Activated T-helper 2 cell treated with anti-CD3 and anti-CD28 coated beads, Interferon-gamma antibody, Interleukin-2, Interleukin-4, amounts not matched to agents 10 μg/mL and 5 μg/mL and 100 μg/mL, durations not matched to agents 14 hours and 24 hours and 36 hours (primary cell): ENCODE results near the gene ABHD10. TPM values are rescaled to one million over a fixed set of nuclear protein-coding genes. Genes with fewer than 3 reads are reported as not detected.
A peak's percentile ranks its signal among the peaks of the same experiment; 100 is the strongest.

ENCODE experiments used
- DNase-seq: peaks from one replicate; pipeline ENCODE4 v3.0.0; 2021; ENCODE audit warnings: low spot score
- H3K27ac Mint-ChIP-seq: one replicate; pipeline ENCODE4 v1.8.0; 2021; ENCODE audit warnings: mixed read lengths
- H3K27me3 Mint-ChIP-seq: one replicate; pipeline ENCODE4 v1.8.0; 2021; ENCODE audit warnings: low read depth, mixed read lengths
- H3K36me3 Mint-ChIP-seq: one replicate; pipeline ENCODE4 v1.8.0; 2021; ENCODE audit warnings: low read depth, mixed read lengths
- H3K4me1 Mint-ChIP-seq: one replicate; pipeline ENCODE4 v1.8.0; 2021; ENCODE audit warnings: low read depth, mixed read lengths
- H3K4me3 Mint-ChIP-seq: one replicate; pipeline ENCODE4 v1.8.0; 2021; ENCODE audit warnings: low read depth, mild to moderate bottlenecking, moderate library complexity, mixed read lengths
- H3K9me3 Mint-ChIP-seq: one replicate; pipeline ENCODE4 v1.8.0; 2021; ENCODE audit warnings: mixed read lengths
- intact Hi-C: fragments of 100-400 bp; cut with micrococcal nuclease; formaldehyde crosslinking; loops from one replicate; pipeline ENCODE4 v1.15.1; 2023
- total RNA-seq: library from RNA; stranded (reverse); gene quantifications from 2 replicates; pipeline ENCODE4 v1.2.3, GENCODE V29; 2022

Gene ABHD10
- total RNA-seq, 1 donor from 2014 or later, result 46.9 TPM

GRCh38 chr3:111968319-111969054, 10.3 kb upstream of the ABHD10 start:
- Mint-ChIP-seq H3K27me3 (peaks cover 8% of the 10 kb centered on the region), H3K36me3 (no peaks in the 10 kb centered on the region), H3K4me3 (no peak overlapping the region), H3K9me3 (no peaks in the 10 kb centered on the region), H3K27ac (no peak overlapping the region), H3K4me1 (peaks cover 13% of the 10 kb centered on the region)
- no peak for DNase-seq
- intact Hi-C loops, result loop anchor here (5.0 kb wide), 1 partner anchor 106 kb away; no protein-coding TSS in a partner anchor

GRCh38 chr3:111970376-111970775, 8.4 kb upstream of the ABHD10 start:
- H3K27me3 Mint-ChIP-seq, result peaks cover 16% of the 10 kb centered on the region
- H3K36me3 Mint-ChIP-seq, result no peaks in the 10 kb centered on the region
- no peak for DNase-seq
- H3K4me1 Mint-ChIP-seq, result peaks cover 9% of the 10 kb centered on the region
- intact Hi-C loops, result no loop called here
- no peak overlapping the region for H3K4me3 Mint-ChIP-seq
- H3K9me3 Mint-ChIP-seq, result no peaks in the 10 kb centered on the region
- H3K27ac Mint-ChIP-seq, result no peak overlapping the region

- Mint-ChIP-seq H3K27ac (no peak overlapping the region), H3K9me3 (no peaks in the 10 kb centered on the region), H3K4me1 (peaks cover 7% of the 10 kb centered on the region), H3K36me3 (no peaks in the 10 kb centered on the region), H3K4me3 (no peak overlapping the region), H3K27me3 (peaks cover 27% of the 10 kb centered on the region)
- DNase-seq, result no peak
- intact Hi-C loops, result no loop called here
These were observed 7.2 kb upstream of the ABHD10 start for GRCh38 chr3:111971533-111972130.

- Mint-ChIP-seq H3K27me3 (peaks cover 29% of the 10 kb centered on the region), H3K36me3 (no peaks in the 10 kb centered on the region), H3K4me3 (no peak overlapping the region), H3K4me1 (no peaks in the 10 kb centered on the region), H3K27ac (no peak overlapping the region), H3K9me3 (no peaks in the 10 kb centered on the region)
- DNase-seq, result no peak
- intact Hi-C loops, result no loop called here
These were observed 5.9 kb upstream of the ABHD10 start for GRCh38 chr3:111972891-111973290.

GRCh38 chr3:111975131-111975530, 3.7 kb upstream of the ABHD10 start:
- H3K4me3 Mint-ChIP-seq, result no peak overlapping the region
- intact Hi-C loops, result loop anchor here (5.0 kb wide), 1 partner anchor 428 kb away; no protein-coding TSS in a partner anchor

GRCh38 chr3:111976254-111976653, 2.6 kb upstream of the ABHD10 start:
- Mint-ChIP-seq H3K27ac (no peak overlapping the region), H3K9me3 (no peaks in the 10 kb centered on the region), H3K27me3 (peaks cover 23% of the 10 kb centered on the region), H3K4me3 (no peak overlapping the region), H3K36me3 (peaks cover 12% of the 10 kb centered on the region), H3K4me1 (peaks cover 21% of the 10 kb centered on the region)
- intact Hi-C loops, result loop anchor here (5.0 kb wide), 1 partner anchor 429 kb away; no protein-coding TSS in a partner anchor
- no peak for DNase-seq

More at GRCh38 chr3:111975131-111975530, 3.7 kb upstream of the ABHD10 start:
- no peaks in the 10 kb centered on the region for H3K9me3 Mint-ChIP-seq
- H3K27me3 Mint-ChIP-seq, result peaks cover 23% of the 10 kb centered on the region
- no peak overlapping the region for H3K27ac Mint-ChIP-seq
- peaks cover 11% of the 10 kb centered on the region for H3K4me1 Mint-ChIP-seq
- DNase-seq, result no peak
- H3K36me3 Mint-ChIP-seq, result peaks cover 6% of the 10 kb centered on the region

GRCh38 chr3:111979434-111980038, 710 bp downstream of the ABHD10 start:
- Mint-ChIP-seq H3K36me3 (peaks cover 37% of the 10 kb centered on the region), H3K4me1 (peaks cover 46% of the 10 kb centered on the region), H3K9me3 (no peaks in the 10 kb centered on the region), H3K4me3 (peak overlapping the region; percentile 78), H3K27ac (peak overlapping the region; percentile 77), H3K27me3 (peaks cover 15% of the 10 kb centered on the region)
- DNase-seq, result no peak
- intact Hi-C loops, result loop anchor here (2.0 to 5.0 kb wide), 2 partner anchors 33 to 432 kb away; no protein-coding TSS in a partner anchor

GRCh38 chr3:111980716-111981456, 2.1 kb downstream of the ABHD10 start:
- Mint-ChIP-seq H3K36me3 (peaks cover 51% of the 10 kb centered on the region), H3K4me1 (peaks cover 59% of the 10 kb centered on the region), H3K27me3 (peaks cover 9% of the 10 kb centered on the region), H3K9me3 (no peaks in the 10 kb centered on the region), H3K4me3 (peak overlapping the region; percentile 78), H3K27ac (no peak overlapping the region)
- intact Hi-C loops, result no loop called here
- DNase-seq, result no peak

- H3K4me1 Mint-ChIP-seq, result peaks cover 60% of the 10 kb centered on the region
- no peak for DNase-seq
- intact Hi-C loops, result no loop called here
- H3K36me3 Mint-ChIP-seq, result peaks cover 56% of the 10 kb centered on the region
- no peaks in the 10 kb centered on the region for H3K9me3 Mint-ChIP-seq
- H3K27ac Mint-ChIP-seq, result no peak overlapping the region
- H3K27me3 Mint-ChIP-seq, result peaks cover 4% of the 10 kb centered on the region
- peak overlapping the region; percentile 18 for H3K4me3 Mint-ChIP-seq
These were observed 2.6 kb downstream of the ABHD10 start for GRCh38 chr3:111981457-111981763.

- Mint-ChIP-seq H3K27ac (peak overlapping the region; percentile 47), H3K36me3 (peaks cover 76% of the 10 kb centered on the region), H3K4me3 (no peak overlapping the region), H3K9me3 (no peaks in the 10 kb centered on the region), H3K4me1 (peaks cover 65% of the 10 kb centered on the region), H3K27me3 (no peaks in the 10 kb centered on the region)
- intact Hi-C loops, result no loop called here
- no peak for DNase-seq
These were observed 5.9 kb downstream of the ABHD10 start for GRCh38 chr3:111984636-111985298.

GRCh38 chr3:111986800-111987199, 8.0 kb downstream of the ABHD10 start:
- H3K9me3 Mint-ChIP-seq, result no peaks in the 10 kb centered on the region
- no peaks in the 10 kb centered on the region for H3K27me3 Mint-ChIP-seq
- H3K4me1 Mint-ChIP-seq, result peaks cover 50% of the 10 kb centered on the region
- intact Hi-C loops, result no loop called here
- no peak for DNase-seq
- no peak overlapping the region for H3K4me3 Mint-ChIP-seq
- peak overlapping the region; percentile 8 for H3K27ac Mint-ChIP-seq
- peaks cover 71% of the 10 kb centered on the region for H3K36me3 Mint-ChIP-seq

- no peaks in the 10 kb centered on the region for H3K27me3 Mint-ChIP-seq
- intact Hi-C loops, result loop anchor here (1.0 kb wide), 3 partner anchors 13 to 54 kb away; no protein-coding TSS in a partner anchor
- no peak overlapping the region for H3K27ac Mint-ChIP-seq
- DNase-seq, result no peak
- no peaks in the 10 kb centered on the region for H3K9me3 Mint-ChIP-seq
- peaks cover 33% of the 10 kb centered on the region for H3K4me1 Mint-ChIP-seq
- H3K4me3 Mint-ChIP-seq, result no peak overlapping the region
- peaks cover 68% of the 10 kb centered on the region for H3K36me3 Mint-ChIP-seq
These were observed 10.3 kb downstream of the ABHD10 start for GRCh38 chr3:111989061-111989678.
